Activated CD4-positive, CD25-positive, alpha-beta regulatory T cell treated with anti-CD3 and anti-CD28 coated beads, Interleukin-2, amount 50 U/mL, for 72 hours (primary cell): Measurements from ENCODE around the gene DISC1.

ENCODE experiments used
- DNase-seq: peaks from one replicate; pipeline ENCODE4 v3.0.0; 2021

DISC1 gene

DNA sequence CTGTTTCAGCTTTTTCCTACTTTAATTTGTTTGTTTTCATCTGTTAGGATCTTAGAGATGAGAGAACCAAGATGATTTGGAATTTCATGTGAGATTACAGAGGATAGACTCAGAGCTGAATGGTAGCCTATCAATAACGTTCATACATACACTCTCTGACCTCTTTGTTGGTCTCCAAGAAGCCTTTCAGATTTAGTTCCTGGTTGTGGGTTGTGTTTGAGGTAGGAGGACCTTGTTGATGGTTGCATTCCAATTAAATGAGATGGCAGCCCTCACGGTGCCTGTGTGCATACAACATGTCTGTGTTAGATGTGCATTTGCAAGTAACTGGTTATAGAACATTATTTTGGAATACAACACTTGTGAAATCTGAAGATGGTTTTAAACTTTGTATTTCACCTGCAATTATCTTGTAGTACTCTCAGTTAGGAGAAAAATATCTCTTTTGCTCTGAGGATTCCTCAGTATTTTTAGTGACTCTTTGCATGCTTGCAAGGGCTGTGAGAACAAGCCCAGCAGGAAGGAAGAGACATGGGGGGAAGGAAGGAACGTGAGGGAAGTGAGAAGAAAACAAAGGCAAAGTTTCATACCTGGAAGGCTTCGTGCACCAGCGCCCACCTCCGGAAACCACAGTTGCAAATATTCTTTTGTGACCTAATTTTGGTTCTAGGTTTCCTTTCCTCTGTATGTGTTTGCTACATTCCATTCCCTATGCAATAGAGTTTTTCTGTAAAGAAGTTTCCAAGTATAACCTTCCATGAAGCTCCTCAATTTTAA is 291.8 kb downstream of the DISC1 start:
- DNase-seq: no peak

DNA sequence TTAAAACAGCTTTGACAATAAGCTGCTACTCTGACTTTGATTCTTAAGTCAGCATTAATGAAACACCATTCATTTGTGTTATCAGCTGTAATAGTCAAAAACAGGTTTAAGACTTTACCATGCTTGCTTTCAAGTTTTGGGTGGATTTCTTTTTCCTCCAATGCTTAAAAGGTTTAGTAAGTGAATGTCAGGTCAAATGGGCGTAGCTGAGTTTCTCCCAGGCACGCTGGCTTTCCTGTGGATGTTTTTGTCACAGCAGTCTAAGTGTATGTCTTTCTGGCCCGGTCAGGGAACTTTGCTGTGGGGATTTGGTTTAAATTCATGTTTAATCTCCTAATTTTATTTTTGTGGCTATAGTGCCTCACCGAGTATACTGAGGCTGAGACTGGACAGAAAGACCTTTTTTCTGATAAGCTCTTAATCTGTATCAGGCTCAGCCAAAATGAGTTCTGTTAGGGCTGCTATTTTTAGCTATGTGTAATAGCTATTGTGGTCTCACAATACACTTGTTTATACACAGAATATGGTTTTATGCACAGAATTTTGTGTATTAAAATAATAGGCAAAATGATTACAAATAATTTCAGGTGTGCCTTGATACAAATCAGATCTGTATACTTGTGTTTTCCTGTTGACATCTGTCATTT is 292.8 kb downstream of the DISC1 start:
- DNase-seq: no peak

DNA sequence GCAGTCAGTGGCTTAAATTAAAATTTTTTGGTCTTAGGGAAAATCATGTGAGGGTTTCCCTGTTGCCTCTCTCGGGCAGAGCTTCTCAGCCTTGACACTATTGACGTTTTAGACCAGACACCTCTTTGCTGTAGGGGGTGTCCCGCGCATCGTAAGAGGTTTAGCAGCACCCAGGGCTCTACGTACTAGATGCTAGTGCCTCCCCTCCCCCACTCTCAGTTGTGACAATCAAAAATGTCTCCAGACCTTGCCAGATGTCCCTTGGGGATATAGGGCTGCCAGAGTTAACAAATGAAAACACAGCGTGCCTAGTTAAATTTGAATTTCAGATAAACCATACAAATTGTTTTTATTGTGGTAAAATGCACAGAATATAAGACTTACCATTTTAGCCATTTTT is 293.3 kb downstream of the DISC1 start:
- no peak for DNase-seq

DNA sequence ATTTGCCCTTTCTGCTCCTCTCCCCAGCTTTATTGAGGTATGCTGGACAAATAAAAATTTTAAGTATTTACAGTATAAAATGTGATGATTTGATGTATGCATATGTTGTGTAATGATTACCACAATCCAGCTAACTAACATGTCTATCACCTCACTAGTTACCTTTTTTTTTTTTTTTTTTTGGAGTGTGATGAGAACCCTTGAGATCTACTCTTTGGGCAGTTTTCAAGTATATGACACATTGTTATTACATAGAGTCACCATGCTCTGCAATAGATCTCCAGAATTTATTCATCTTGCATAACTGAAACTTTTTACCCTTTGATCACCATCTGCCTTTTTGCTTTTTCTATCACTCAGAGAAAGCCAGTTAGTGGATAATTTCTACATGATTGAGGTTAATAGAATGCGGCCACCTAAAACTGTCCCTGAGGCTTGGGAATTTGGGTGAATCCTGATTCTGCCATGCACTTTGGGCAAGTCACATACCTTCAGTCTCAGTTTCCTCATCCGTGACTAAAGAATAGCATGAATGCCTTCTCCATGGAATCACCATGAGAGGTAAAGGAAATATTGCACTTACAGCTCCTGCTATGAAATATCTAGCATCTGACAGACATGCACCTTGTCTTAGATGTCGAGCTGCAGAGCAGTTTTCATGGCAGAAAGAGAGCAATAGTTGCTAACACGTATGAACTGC is 295.2 kb downstream of the DISC1 start:
- DNase-seq: no peak

DNA sequence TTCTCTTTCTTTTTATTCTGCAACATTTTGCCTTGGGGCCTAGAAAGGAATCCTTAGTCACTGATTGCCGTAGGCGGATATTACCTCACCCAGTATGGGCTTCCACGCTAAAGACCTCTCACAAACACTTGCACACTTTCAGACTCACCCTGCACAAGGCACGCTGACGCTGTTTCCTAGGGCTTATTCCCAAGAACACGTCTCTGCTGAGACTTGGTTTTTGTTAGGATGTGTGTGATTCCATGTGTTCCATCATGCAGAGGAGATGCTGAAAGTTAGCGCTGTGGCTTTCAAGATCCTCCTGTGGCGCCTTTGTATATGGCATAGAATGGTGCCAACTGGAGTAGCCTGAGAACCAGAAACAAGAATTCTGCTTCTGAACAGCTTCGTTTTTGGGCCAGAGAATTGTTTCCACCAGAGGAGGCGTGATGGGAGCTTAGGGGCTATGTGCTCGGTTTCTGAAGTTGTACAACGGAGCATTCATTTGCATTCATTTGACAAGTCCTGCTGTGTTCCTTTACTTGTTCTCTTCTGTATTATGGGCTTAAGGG is 297.0 kb downstream of the DISC1 start:
- DNase-seq: no peak

DNA sequence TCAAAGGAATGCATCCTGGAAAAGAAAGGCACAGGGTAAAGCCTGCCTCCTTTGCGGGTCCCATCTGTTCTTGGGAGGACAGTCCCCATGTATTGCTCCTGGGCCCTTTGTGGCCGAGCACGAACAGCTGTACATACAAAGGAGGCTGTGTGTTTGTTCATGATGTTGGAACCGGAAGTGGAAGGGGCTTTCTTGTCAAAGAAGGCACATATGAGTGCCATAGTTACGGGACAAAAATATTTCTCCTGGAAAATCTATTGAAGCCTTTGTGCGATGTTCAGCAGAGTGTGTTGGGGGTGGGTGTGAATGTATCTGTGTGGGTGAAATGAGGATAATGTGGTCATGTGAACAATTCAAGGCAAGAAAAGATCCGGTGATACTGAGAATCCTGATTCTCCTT is 297.6 kb downstream of the DISC1 start:
- no peak for DNase-seq

DNA sequence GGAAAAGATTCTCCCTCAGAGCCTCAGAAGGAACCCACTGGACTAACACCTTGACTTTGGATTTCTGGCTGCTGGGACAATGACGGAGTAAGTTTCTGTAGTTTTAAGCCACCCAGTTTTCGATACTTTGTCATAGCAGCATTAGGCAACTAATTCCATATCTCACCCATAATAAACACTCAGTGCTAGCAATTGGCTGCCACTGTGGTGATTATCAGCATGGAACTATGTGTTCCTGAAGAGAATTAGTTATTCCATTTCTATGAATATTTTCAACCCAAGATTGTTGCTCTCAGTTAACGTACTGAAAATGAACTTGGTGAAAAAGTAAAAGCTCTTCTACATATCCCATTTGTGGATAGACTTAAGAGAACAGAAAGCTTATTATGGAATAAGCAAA is 299.3 kb downstream of the DISC1 start:
- DNase-seq: no peak

DNA sequence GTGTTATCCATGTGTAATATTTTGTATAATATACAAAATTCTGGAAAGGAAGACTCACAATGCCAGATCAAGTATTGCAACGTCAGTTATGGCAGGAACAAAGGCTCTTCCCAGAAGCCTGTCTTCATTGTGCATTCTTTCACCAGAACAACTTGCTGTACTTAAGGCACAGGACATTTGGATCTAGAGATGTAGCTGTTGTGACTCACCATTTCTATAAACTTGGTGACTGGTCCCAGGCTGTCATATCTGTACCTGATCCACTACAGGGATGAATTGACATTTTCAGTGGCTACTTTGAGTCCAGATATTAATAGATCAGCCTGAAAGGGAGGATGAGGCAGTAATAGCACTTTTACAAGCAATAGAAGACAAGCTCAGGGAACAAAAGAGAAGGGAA is 299.8 kb downstream of the DISC1 start:
- DNase-seq: no peak

DNA sequence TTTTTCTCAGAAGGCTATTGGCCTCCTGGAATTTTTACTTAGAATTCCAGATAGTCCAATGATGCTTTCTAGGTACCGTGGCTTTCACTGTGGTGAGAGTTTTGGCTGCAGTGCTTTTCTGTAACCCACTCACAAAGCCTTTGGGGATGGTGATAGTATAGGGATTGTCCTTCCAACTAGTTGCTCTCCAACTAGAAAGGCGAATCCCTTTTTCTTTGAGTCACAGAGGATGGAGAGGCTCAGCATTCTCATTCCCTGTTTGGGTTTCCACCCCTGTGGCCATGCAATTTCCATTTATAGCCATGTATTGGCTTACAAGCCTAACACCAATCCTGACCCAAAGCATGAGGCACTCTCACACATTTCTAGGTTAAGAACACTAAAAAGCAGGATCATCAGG is 300.3 kb downstream of the DISC1 start:
- DNase-seq: no peak

DNA sequence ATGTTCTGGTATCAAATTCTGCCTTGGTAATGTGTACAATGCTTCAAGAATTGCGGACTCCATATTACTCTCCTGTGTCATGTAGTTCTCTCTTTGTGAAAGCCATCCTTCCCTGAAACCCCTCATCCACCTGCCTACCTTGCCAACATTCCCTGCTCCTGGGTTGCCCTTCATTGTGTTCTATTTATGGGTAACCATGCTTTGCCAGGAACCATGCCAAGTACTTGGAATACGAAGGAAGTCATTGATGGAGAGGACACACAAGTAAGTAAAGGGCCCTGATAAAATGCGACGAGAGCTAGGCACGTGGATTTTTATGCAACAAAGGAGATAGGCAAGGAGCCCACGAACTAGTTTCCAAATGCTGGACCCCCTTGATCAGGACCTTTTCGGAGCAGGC is 300.8 kb downstream of the DISC1 start:
- no peak for DNase-seq

DNA sequence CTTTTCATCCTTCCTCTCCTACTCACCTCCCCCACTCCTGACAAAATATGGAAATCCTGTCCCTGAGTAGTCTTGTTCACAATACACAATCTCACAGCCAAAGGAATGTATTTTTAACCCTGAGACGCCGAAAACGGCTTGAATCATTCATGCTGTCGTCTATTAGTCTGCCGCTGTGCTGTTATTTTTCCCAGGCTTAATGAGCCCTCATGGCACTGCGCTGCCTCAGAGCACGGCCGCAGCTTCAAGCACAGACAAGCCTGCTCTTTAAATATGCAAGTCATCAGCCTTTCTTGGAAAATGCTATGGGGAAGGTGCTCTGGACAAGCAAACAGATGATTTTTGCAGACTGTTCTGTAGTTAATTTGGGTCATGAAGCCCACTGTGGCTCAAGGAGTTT is 302.7 kb downstream of the DISC1 start:
- DNase-seq: no peak

DNA sequence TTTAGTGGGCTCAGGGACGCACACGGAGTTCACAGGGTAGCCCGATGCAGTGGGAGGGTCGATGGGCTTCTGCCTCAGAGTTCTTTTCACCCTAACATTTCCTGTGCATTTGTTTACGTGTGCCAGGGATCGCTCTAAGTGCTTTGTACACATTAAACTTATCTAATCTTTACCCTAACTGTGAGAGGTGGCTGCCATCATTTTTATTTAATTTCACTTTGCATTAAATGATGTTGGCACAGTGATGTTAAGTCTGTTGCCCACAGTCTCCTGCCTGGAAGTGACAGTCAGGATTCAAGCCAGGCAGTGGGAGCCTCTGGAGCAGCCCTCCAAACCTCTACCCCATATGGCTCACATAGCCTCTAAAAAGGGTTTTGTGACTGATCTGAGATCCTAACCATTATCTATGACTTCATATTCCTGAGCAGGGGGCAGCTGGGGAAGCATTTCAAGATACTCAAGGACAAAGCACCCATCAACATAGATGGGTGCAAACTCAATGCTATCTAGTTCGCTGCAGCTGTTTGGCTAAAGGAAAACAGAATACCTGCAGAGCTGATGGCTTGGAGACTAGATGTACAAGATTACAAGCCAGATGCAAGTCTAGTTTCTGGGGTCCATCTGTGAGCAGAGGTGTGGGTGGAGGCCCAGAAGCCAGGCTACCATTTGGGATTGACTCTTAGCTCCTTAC is 303.8 kb downstream of the DISC1 start:
- no peak for DNase-seq

DNA sequence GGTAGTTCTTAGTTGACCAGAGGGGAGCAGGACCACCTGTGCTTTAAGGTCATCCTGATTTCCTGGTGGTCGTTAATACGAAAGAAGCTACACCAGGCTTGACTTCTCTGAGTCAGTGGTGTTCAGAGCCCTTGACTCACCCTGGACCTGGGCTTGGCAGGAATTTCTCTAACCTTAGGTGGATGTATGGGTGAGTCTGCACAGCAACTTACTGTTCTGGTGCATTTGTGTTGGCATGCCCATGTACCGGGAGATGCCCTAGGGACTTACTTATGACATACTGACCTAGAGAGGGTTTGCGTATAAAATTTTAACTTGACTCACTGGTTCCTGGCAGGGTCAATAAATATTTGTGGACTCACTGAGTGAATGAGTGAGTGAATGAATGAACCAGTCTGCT is 304.6 kb downstream of the DISC1 start:
- DNase-seq: no peak

DNA sequence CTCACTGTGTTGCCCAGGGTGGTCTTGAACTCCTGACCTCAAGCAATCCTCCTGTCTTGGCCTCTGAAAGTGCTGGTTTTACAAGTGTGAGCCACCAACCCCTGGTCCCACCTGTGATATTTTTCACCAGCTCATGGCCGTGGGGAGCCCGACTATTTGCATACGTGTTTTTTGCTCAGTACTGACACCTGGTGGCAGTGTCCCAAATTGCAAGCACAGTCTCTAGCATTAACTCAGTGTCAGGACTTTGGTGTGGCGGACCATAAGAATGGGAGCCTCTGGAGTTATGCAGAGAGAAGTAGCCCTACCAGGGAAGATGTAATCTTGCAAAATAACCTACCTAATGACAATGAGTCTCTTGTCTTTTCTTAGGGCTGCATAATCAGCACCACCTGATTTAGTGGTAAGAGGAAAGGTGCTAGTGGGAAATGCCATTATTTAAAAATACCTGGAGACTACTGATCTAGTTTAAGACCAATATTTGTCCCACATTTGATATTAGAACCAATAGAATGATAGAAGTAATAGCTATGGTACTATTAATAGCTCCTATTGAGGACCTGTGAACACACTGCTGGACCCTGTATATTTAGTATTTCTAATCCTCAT is 305.4 kb downstream of the DISC1 start:
- DNase-seq: peak; percentile 67

DNA sequence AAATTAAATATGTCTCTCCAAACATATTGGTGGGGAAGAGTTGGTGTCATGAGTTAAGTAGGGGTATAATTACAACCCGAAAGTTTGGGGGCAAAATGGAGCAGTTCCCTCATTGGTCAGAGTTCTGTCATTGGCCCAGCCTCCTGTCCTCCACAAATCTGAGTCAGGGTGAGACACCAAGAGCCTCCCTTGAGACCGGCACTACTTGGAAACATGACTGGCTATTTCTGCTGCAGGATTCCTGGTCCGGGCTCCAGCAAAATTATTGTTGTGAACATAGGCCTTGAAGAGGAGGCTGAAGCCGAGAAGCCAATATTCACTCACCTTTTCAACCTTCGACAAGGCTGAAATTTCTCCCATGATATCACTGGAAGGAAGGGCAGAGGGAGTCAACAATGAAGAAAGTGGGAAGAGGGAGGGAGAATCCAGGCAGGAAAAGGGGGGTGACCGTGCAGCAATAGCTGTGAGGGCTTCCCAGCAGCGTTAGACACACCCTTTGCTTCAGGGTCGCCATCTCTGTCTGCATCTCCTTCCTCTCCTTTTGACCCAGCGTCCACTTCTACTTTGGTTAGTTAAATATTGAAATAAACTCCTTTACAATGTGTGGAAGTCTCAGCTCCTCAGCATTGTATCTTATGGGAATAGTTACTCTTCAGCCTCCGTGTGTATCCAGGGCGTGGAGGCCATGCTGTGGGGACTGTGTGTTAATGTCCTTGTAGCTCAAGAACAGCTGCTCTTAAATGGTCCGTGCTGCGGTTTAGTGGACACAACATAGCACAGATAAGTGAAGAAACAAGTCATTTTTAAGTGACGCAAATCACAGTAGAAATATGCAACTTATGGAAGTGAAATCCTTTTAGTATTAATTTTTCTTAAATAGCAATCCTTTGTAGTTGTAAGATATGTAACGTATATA is 307.4 kb downstream of the DISC1 start:
- no peak for DNase-seq

DNA sequence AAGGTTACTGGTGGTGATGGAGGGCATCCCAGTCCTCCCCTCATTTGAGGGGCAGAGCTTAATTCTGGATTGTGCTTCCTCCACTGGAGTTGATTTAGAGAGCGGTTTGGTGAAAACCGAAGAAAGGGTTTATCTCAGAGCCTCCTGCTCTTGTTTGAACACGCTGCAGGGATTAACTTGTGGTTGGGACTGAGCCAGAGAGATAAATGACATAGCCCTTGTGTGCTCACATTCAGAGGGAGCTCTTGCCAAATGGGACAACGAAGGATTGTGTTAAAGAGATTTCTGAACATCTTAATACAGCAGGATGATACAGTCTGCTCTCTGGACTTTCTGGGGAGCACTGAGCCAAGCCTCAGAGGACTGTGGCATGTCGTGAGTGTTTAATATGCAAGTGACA is 308.2 kb downstream of the DISC1 start:
- no peak for DNase-seq

DNA sequence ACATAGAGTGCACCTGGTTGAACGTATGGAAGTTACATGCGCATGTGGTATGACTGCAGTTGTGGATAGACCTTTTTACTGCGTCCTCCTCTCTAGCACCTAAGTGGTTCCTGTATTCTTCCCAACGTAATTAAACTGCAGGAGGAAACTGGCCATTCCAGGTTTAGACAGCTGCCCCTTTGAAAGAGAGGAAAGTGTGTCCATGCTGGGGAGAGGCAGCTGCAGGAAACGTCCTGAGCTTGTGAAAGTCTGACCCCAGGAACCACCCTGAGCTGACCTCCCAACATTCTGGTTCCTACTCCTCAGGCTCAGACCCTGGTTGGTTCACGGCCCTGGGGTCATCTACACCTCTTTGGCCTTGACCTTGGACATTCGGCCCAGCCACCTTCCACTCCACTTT is 309.3 kb downstream of the DISC1 start:
- no peak for DNase-seq

DNA sequence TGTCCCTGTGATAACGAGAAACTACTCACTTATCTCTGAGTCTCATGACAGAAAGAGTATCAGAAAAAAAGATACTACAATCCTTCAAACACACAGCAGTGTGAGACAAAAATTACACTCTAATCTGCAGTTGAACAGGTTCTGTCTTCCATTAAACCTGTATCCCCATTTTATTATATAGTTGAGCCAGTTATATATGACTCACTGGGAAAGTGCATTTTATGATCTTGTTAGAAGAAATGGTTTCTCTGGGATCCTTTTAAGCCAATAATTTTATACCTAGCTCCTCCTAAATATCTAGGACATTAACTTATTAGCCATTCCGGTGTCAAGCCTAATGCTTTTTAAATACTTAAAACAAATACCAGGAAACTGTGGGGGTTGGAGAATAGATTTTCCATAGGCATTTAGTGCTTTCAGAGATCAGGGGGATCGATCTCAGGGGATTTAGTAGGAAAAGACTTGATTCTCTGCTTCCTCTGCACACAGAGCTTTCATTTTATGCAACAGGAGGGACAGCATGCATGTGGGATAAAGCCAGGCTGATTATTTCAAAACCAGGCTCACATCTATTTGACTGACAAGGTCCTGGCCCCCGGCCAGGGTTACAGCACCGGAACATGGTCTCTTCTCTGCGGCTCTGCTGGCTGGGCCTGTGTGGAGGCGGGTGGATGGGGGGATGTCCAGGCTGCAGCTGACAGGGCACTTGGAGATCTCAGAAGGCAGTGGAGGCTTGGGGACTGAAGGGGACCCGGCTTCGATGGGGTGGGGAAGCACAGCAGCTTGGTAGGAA is 310.6 kb downstream of the DISC1 start:
- DNase-seq: no peak

DNA sequence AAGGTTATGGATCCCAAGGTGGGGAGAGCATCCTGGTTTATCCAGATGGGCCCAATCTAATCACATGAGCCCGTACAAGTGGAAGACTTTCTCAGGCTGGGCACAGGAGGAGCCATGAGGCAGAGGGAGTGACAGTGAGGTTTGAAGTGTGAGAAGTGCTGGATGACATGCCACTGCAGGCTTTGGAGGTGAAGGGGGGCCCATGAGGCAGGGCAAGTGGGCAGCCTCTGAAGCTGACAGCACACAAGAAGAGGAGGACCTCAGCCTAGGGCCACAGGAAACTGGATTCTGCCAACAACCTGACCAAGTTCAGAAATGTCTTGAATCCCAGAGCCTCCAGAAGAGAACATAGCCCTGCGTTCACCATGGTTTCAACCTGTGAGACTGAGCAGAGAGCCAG is 311.6 kb downstream of the DISC1 start:
- no peak for DNase-seq

DNA sequence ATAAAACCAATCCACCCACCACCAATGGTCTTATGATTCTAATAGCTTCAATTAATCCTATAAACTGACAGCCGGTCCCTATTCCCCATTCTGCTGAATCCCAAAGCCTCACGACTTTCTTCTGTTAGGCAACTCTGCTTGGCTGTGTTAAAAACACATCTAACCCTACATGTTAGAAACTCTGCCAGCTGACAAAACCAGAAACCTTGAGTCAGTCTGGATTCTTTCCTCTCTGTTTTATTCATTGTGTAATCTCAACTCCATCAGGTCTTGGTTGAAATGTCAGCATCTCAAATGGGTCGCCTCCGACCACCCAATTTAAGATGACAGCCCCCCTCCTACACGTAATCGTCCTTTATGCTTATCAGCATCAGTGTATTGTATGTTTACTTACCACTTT is 312.1 kb downstream of the DISC1 start:
- no peak for DNase-seq

DNA sequence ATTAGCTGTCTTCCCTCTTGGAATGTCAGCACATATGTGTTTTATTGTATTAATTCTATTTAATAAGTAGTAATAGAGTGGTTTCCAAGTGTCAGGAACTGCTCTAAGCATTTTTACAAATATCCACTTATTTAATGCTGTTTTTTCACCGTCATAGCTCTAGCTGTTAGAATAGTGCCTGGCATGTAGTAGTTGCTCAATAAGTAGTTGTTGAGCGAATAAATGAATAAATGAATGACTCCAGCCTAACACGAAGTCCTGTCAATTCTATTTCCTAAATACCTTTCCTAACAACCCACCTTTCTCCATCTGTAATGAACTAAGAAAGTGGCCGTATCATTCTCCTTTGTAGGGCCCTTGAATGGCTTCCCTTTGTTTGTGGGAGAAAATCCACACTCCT is 312.5 kb downstream of the DISC1 start:
- DNase-seq: no peak
